SK-N-SH (cell line): ENCODE data around the gene IFNA10. TPM values are rescaled to one million over a fixed set of nuclear protein-coding genes. Genes with fewer than 3 reads are reported as not detected.

Experiments used
- CTCF ChIA-PET: fragments of 300-600, 350-600 bp; formaldehyde crosslinking; extraction: SDS; loops from one replicate; lab custom pipeline; 2021; lab: Yijun Ruan, JAX
- POLR2A ChIA-PET: fragments of 350-600 bp; sonication (Branson Sonifier 250); formaldehyde crosslinking; extraction: SDS; loops from one replicate; lab custom pipeline; 2020; ENCODE audit warnings: antibody characterized with exemption, inconsistent platforms; lab: Yijun Ruan, JAX
- DNase-seq: peaks from one replicate; pipeline ENCODE4 v3.0.0; 2012
- H2AFZ ChIP-seq: fragments of 200-600 bp; sonication (generic); 2 replicates; pipeline ENCODE4 v1.8.1; 2016; ENCODE audit warnings: antibody characterized with exemption, mild to moderate bottlenecking, low read depth
- H3F3A ChIP-seq: fragments of 200-600 bp; sonication (generic); replicated peaks from 2 replicates; pipeline ENCODE3; 2016; ENCODE audit warnings: antibody characterized with exemption, mild to moderate bottlenecking; ENCODE audit not compliant: insufficient read depth
- H3K27ac ChIP-seq, 2 experiments: fragments of 200-500 bp in 1 of 2; fragments of 200-600 bp in 1 of 2; sonication (Bioruptor generic) in 1 of 2; sonication (generic), shearing (Covaris generic) in 1 of 2; 2 replicates each; pipeline versions ENCODE4 v1.5.1 to v1.6.1; 2014 to 2016; ENCODE audit warnings: low read depth in 2 of 2, inconsistent platforms in 1 of 2, low read length in 1 of 2, mild to moderate bottlenecking in 1 of 2, mixed read lengths in 1 of 2
- H3K27me3 ChIP-seq: fragments of 200-600 bp; sonication (generic), shearing (Covaris generic); 2 replicates; pipeline ENCODE4 v1.6.1; 2016; ENCODE audit warnings: mixed run types; ENCODE audit not compliant: insufficient read depth
- H3K36me3 ChIP-seq, 2 experiments: fragments of 200-500 bp in 1 of 2; fragments of 200-600 bp in 1 of 2; sonication (Bioruptor generic) in 1 of 2; sonication (generic) in 1 of 2; replicated peaks in 1 of 2; 2 replicates each; pipeline versions ENCODE3 to v1.5.1; 2014 to 2016; ENCODE audit warnings: low read length in 1 of 2, mild to moderate bottlenecking in 1 of 2; ENCODE audit not compliant: insufficient read depth in 2 of 2, control insufficient read depth in 1 of 2
- H3K4me1 ChIP-seq, 2 experiments: fragments of 200-500 bp in 1 of 2; fragments of 200-600 bp in 1 of 2; sonication (Bioruptor generic) in 1 of 2; sonication (generic), shearing (Covaris generic) in 1 of 2; 2 replicates each; pipeline versions ENCODE4 v1.5.1 to v1.6.1; 2014 to 2016; ENCODE audit warnings: low read depth in 1 of 2, low read length in 1 of 2, mixed run types in 1 of 2; ENCODE audit not compliant: insufficient read depth in 2 of 2, control insufficient read depth in 1 of 2
- H3K4me2 ChIP-seq: fragments of 200-600 bp; sonication (generic), shearing (Covaris generic); 2 replicates; pipeline ENCODE4 v1.6.1; 2017; ENCODE audit warnings: mixed run types
- H3K4me3 ChIP-seq, 2 experiments: fragments of 200-500 bp in 1 of 2; fragments of 200-600 bp in 1 of 2; sonication (Bioruptor generic) in 1 of 2; sonication (generic), shearing (Covaris generic) in 1 of 2; 2 replicates each; pipeline versions ENCODE4 v1.5.1 to v1.8.1; 2014 to 2016; ENCODE audit warnings: low read depth in 2 of 2, inconsistent platforms in 1 of 2, low read length in 1 of 2, mild to moderate bottlenecking in 1 of 2, mixed read lengths in 1 of 2, moderate library complexity in 1 of 2
- H3K79me2 ChIP-seq: fragments of 200-600 bp; sonication (generic); 2 replicates; pipeline ENCODE4 v1.8.1; 2017; ENCODE audit warnings: mild to moderate bottlenecking; ENCODE audit not compliant: insufficient read depth
- H3K9ac ChIP-seq: fragments of 200-600 bp; sonication (generic); 2 replicates; pipeline ENCODE4 v1.6.1; 2017; ENCODE audit warnings: mixed run types
- H3K9me2 ChIP-seq: fragments of 200-600 bp; sonication (generic); 2 replicates; pipeline ENCODE4 v1.6.1; 2017; ENCODE audit warnings: mixed run types
- H3K9me3 ChIP-seq: fragments of 200-600 bp; sonication (generic); 2 replicates; pipeline ENCODE4 v1.6.1; 2017; ENCODE audit warnings: mixed run types, mild to moderate bottlenecking, moderate library complexity
- H4K20me1 ChIP-seq: fragments of 200-600 bp; sonication (generic); 2 replicates; pipeline ENCODE4 v1.6.1; 2017; ENCODE audit warnings: mild to moderate bottlenecking, mixed run types; ENCODE audit not compliant: insufficient read depth
- CHD2 ChIP-seq: fragments of 150-350 bp; IDR thresholded peaks from 2 replicates; pipeline ENCODE4 v1.6.1; 2018; ENCODE audit warnings: low read length; ENCODE audit not compliant: partially characterized antibody
- CTCF ChIP-seq: fragments of 200-600 bp; sonication (generic); IDR thresholded peaks from 2 replicates; pipeline ENCODE4 v1.6.1; 2017; ENCODE audit warnings: antibody characterized with exemption, mild to moderate bottlenecking, moderate library complexity
- EP300 ChIP-seq, 2 experiments: IDR thresholded peaks; 2 replicates each; pipeline versions ENCODE4 v1.4.0 to v1.6.1; 2012; ENCODE audit warnings: borderline replicate concordance in 1 of 2, low read depth in 1 of 2, low read length in 1 of 2
- EZH2phosphoT487 ChIP-seq: fragments of 200-600 bp; sonication (generic); IDR thresholded peaks from 2 replicates; pipeline ENCODE4 v1.6.1; 2017; ENCODE audit warnings: low read depth, mixed run types, mild to moderate bottlenecking, antibody characterized with exemption, moderate library complexity, borderline replicate concordance
- MEF2A ChIP-seq: IDR thresholded peaks from 2 replicates; pipeline ENCODE4 v1.4.0; 2012; ENCODE audit warnings: low read depth, borderline replicate concordance
- RAD21 ChIP-seq: IDR thresholded peaks from 2 replicates; pipeline ENCODE4 v1.6.1; 2012; ENCODE audit warnings: mild to moderate bottlenecking, low read length
- RXRA ChIP-seq: IDR thresholded peaks from 2 replicates; pipeline ENCODE4 v1.4.0; 2012; ENCODE audit warnings: low read depth, mild to moderate bottlenecking, borderline replicate concordance
- SIN3A ChIP-seq: IDR thresholded peaks from 2 replicates; pipeline ENCODE4 v1.6.1; 2012; ENCODE audit warnings: low read depth, mild to moderate bottlenecking, low read length, moderate library complexity, borderline replicate concordance
- TCF12 ChIP-seq: IDR thresholded peaks from 2 replicates; pipeline ENCODE4 v1.4.0; 2012
- TEAD4 ChIP-seq: IDR thresholded peaks from 2 replicates; pipeline ENCODE4 v1.4.0; 2012; ENCODE audit warnings: mild to moderate bottlenecking, borderline replicate concordance; ENCODE audit not compliant: insufficient read depth
- USF1 ChIP-seq: IDR thresholded peaks from 2 replicates; pipeline ENCODE4 v1.4.0; 2012; ENCODE audit warnings: low read depth, borderline replicate concordance
- YY1 ChIP-seq: IDR thresholded peaks from 2 replicates; pipeline ENCODE4 v1.4.0; 2012; ENCODE audit warnings: low read depth, mild to moderate bottlenecking
- WGBS: methylation state at CpG from one replicate; pipeline ENCODE4 v1.1.6; 2017; ENCODE audit warnings: low lambda C conversion rate; 5-methylcytosine and 5-hydroxymethylcytosine counted together
- polyA plus RNA-seq, 3 experiments: library from polyadenylated mRNA; depleted of rRNA; stranded (reverse); fragments of >200 nt; gene quantifications; 2 replicates each; pipeline ENCODE4 v1.2.3, GENCODE V29; 2012
- TF ChIP-seq, protein P1 (sequence below): IDR thresholded peaks from 2 replicates; pipeline ENCODE4; 2012
- TF ChIP-seq, protein P2 (sequence below): IDR thresholded peaks from 2 replicates; pipeline ENCODE4 v1.4.0; 2012; ENCODE audit warnings: low read depth
- TF ChIP-seq, protein P3 (sequence below): IDR thresholded peaks from 2 replicates; pipeline ENCODE4 v1.4.0; 2012; ENCODE audit warnings: low read depth, borderline replicate concordance

Gene IFNA10
- polyA plus RNA-seq, 1 of the 3 experiments (the other 2 are of a cell fraction) = not detected

- Histone ChIP-seq H3K79me2 (no peaks in the 10 kb centered on the region), H2AFZ (no peak overlapping the region), H4K20me1 (no peaks in the 10 kb centered on the region), H3K9me2 (no peaks in the 10 kb centered on the region), H3K4me3 (peak overlapping the region in 1 of 2 experiments; percentile 26; a peak in 1 of 4 replicates), H3K9ac (no peak overlapping the region), H3F3A (no peaks in the 10 kb centered on the region), H3K4me2 (no peak overlapping the region), H3K4me1 (no peaks in the 10 kb centered on the region), H3K27ac (no peak overlapping the region), H3K36me3 (no peaks in the 10 kb centered on the region), H3K9me3 (no peaks in the 10 kb centered on the region), H3K27me3 (peaks cover 10% of the 10 kb centered on the region; the same call in 1 of the 2 replicates)
- DNase-seq = peak; percentile 9
- TF ChIP-seq RAD21 = peak; percentile 47
- no peak for TF ChIP-seq CHD2
- TF ChIP-seq, protein P1, sequence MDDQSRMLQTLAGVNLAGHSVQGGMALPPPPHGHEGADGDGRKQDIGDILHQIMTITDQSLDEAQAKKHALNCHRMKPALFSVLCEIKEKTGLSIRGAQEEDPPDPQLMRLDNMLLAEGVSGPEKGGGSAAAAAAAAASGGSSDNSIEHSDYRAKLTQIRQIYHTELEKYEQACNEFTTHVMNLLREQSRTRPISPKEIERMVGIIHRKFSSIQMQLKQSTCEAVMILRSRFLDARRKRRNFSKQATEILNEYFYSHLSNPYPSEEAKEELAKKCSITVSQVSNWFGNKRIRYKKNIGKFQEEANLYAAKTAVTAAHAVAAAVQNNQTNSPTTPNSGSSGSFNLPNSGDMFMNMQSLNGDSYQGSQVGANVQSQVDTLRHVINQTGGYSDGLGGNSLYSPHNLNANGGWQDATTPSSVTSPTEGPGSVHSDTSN = no peak
- peak; percentile 59 for TF ChIP-seq CTCF
- WGBS = 0% methylated on average over 3 of the region's 3 CpGs
- CTCF ChIA-PET = interaction anchor here (0.8 to 2.1 kb wide), 13 partner anchors 9 to 203 kb away, joined by 3 to 9 read pairs (median 4); partner anchors contain the start of genes IFNA14 and KLHL9
- POLR2A ChIA-PET = no interaction called here
Measured at GRCh38 chr9:21252721-21253547, 46.0 kb upstream of the IFNA10 start.

GRCh38 chr9:21251638-21252037, 44.7 kb upstream of the IFNA10 start:
- no peaks in the 10 kb centered on the region for H3K79me2 ChIP-seq
- peaks cover 6% of the 10 kb centered on the region; the same call in 1 of the 2 replicates for H3K27me3 ChIP-seq
- ChIA-PET CTCF (interaction anchor here (0.9 to 1.7 kb wide), 4 partner anchors 10 to 146 kb away, joined by 3 to 14 read pairs (median 4); no protein-coding TSS in a partner anchor), POLR2A (no interaction called here)
- no peaks in the 10 kb centered on the region for H3F3A ChIP-seq
- no peaks in the 10 kb centered on the region for H3K4me1 ChIP-seq
- WGBS = 4% methylated on average over 4 of the region's 4 CpGs
- H3K9me2 ChIP-seq = no peaks in the 10 kb centered on the region
- no peak overlapping the region for H3K27ac ChIP-seq
- no peaks in the 10 kb centered on the region for H3K9me3 ChIP-seq
- H2AFZ ChIP-seq = no peak overlapping the region
- no peak for DNase-seq
- no peak overlapping the region for H3K4me3 ChIP-seq
- no peak overlapping the region for H3K4me2 ChIP-seq
- H3K9ac ChIP-seq = no peak overlapping the region
- no peaks in the 10 kb centered on the region for H3K36me3 ChIP-seq
- H4K20me1 ChIP-seq = no peaks in the 10 kb centered on the region
- TF ChIP-seq MEF2A (no peak), CTCF (no peak), YY1 (no peak), EZH2phosphoT487 (no peak), EP300 (IDR thresholded peaks at IDR 0.05; ENCODE audit: borderline replicate concordance in 1 of 2, low read depth in 1 of 2, low read length in 1 of 2) (no peak), TEAD4 (no peak), USF1 (no peak), SIN3A (no peak), TCF12 (no peak), RXRA (no peak)
- TF ChIP-seq, protein P1 = no peak
- TF ChIP-seq, protein P2, sequence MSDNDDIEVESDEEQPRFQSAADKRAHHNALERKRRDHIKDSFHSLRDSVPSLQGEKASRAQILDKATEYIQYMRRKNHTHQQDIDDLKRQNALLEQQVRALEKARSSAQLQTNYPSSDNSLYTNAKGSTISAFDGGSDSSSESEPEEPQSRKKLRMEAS = no peak
- TF ChIP-seq, protein P3, sequence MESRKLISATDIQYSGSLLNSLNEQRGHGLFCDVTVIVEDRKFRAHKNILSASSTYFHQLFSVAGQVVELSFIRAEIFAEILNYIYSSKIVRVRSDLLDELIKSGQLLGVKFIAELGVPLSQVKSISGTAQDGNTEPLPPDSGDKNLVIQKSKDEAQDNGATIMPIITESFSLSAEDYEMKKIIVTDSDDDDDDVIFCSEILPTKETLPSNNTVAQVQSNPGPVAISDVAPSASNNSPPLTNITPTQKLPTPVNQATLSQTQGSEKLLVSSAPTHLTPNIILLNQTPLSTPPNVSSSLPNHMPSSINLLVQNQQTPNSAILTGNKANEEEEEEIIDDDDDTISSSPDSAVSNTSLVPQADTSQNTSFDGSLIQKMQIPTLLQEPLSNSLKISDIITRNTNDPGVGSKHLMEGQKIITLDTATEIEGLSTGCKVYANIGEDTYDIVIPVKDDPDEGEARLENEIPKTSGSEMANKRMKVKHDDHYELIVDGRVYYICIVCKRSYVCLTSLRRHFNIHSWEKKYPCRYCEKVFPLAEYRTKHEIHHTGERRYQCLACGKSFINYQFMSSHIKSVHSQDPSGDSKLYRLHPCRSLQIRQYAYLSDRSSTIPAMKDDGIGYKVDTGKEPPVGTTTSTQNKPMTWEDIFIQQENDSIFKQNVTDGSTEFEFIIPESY = no peak
